ENCODE data around the gene SLC26A11. TPM values are rescaled to one million over a fixed set of nuclear protein-coding genes. Genes with fewer than 3 reads are reported as not detected.

SLC26A11 gene
- total and polyA plus RNA-seq, 2 of the 13 experiments (the other 11 are each of a cell fraction or from before 2014, with no cell fraction given) = 8.7 to 13.2 TPM

GRCh38 chr17:80263253-80264204 is 43.3 kb downstream of the SLC26A11 start (continued):
- TF ChIP-seq CC2D1A (CRISPR knock-in tag; IDR thresholded peaks at IDR 0.05) (no peak), AGO2 (optimal IDR thresholded peaks at IDR 0.05; ENCODE audit: low read depth, low read length) (peak; percentile 80), PHB2 (IDR thresholded peaks at IDR 0.05; ENCODE audit: partially characterized antibody) (no peak), ZBTB21 (CRISPR knock-in tag; IDR thresholded peaks at IDR 0.05) (no peak), ZNF207 (IDR thresholded peaks at IDR 0.05; ENCODE audit: borderline replicate concordance) (peak; percentile 98), HOMEZ (CRISPR knock-in tag; IDR thresholded peaks at IDR 0.05; ENCODE audit: low read depth) (peak; percentile 62; the same call in 1 of the 2 replicates), MTF1 (CRISPR knock-in tag; IDR thresholded peaks at IDR 0.05) (no peak), SUZ12 (IDR thresholded peaks at IDR 0.05; ENCODE audit: low read depth, low read length) (no peak), MAFF (IDR thresholded peaks at IDR 0.05; ENCODE audit: low read depth, low read length) (no peak), SNAPC2 (CRISPR knock-in tag; IDR thresholded peaks at IDR 0.05) (no peak; the same call in 1 of the 2 replicates), SSRP1 (CRISPR knock-in tag; IDR thresholded peaks at IDR 0.05) (no peak), ZSCAN9 (CRISPR knock-in tag; IDR thresholded peaks at IDR 0.05; ENCODE audit: borderline replicate concordance) (peak; percentile 57), ZNF607 (CRISPR knock-in tag; IDR thresholded peaks at IDR 0.05; ENCODE audit: borderline replicate concordance) (peak; percentile 76; the same call in 1 of the 2 replicates), CEBPZ (IDR thresholded peaks at IDR 0.05; ENCODE audit: low read length) (no peak), MAFK (conservative IDR thresholded peaks at IDR 0.05 in 1 of 2, IDR thresholded peaks at IDR 0.05 in 1 of 2; ENCODE audit: low read length in 2 of 2) (no peak), RAD21 (CRISPR knock-in tag; IDR thresholded peaks at IDR 0.05) (peak; percentile 78), SP140L (CRISPR knock-in tag; IDR thresholded peaks at IDR 0.05; ENCODE audit: borderline replicate concordance) (no peak)

All from HepG2 (cell line).